Fibroblast of lung (primary cell): Measurements from ENCODE around the gene ARHGEF38.

Source experiments
- CTCF ChIP-seq, 2 donors: IDR thresholded peaks in 1 of 2; conservative IDR thresholded peaks in 1 of 2; 1 replicate in 1 of 2; 2 replicates in 1 of 2; pipeline ENCODE4 v1.5.1; 2011 to 2012; ENCODE audit warnings: low read length in 2 of 2, control low read depth in 1 of 2, inconsistent platforms in 1 of 2, low read depth in 1 of 2, mild to moderate bottlenecking in 1 of 2
- EZH2 ChIP-seq: IDR thresholded peaks from 2 replicates; pipeline ENCODE4 v1.5.1; 2012; ENCODE audit warnings: low read length, control low read depth, mild to moderate bottlenecking; ENCODE audit errors: missing control alignments

- TF ChIP-seq CTCF (conservative IDR thresholded peaks at IDR 0.05 in 1 of 2, IDR thresholded peaks at IDR 0.05 in 1 of 2; ENCODE audit: low read depth in 1 of 2, low read length in 2 of 2), result no peak
- no peak for TF ChIP-seq EZH2
These were observed 156.6 kb downstream of the ARHGEF38 start for GRCh38 chr4:105709081-105709450.
